ENCODE measurements around the gene ADORA2A. TPM values are rescaled to one million over a fixed set of nuclear protein-coding genes. Genes with fewer than 3 reads are reported as not detected.

The ADORA2A gene
- total RNA-seq, 1 donor from 2014 or later = 20.2 TPM

DNA sequence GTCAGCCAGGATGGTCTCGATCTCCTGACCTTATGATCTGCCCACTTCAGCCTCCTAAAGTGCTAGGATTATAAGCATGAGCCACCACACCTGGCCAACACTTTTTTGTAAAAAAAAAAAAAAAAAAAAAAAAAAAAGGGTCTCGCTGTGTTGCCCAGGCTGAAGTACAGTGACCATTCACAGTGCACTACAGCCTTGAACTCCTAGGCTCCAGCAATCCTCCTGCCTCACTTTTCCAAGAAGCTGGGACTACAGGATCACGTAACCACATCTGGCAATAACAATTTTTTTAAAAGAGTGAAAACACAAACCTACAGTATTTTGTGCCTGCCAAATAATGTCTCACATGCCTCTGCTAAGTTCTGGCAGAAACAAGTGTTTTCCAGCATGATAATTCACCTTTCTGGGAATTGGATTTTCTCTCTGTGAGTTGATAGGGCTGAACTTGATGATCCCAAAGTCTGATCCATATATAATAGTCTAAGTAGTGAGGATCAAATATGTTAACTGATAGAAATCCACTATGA, 30.6 kb downstream of the ADORA2A start:
- Mint-ChIP-seq H3K9me3 (no peaks in the 10 kb centered on the region), H3K27me3 (ENCODE audit: low read depth) (no peaks in the 10 kb centered on the region), H3K4me3 (ENCODE audit: low read depth) (no peak overlapping the region), H3K4me1 (ENCODE audit: low read depth) (peaks cover 19% of the 10 kb centered on the region), H3K36me3 (ENCODE audit: low read depth) (no peaks in the 10 kb centered on the region), H3K27ac (no peak overlapping the region)
- intact Hi-C loops (cut with micrococcal nuclease) = no loop called here
- no peak for DNase-seq (ENCODE audit: low spot score)

DNA sequence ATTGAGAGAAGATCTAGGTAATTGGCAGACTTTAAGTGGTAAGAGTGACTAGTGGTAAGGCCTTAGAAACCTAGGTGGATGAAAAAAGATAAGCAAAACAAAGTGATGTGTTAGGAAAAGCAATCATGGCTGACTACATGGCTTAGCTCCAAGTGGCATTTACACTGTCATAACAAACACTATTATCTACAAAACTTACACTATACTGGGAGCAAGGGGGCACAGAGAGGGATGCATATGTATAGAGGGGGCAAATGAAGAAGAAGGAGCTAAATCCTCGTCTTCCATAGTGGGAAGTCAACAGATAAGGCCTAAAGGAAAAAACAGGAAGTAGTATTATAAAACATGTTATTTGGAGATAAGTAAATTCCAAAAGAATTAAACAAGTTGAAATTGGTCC, 32.5 kb downstream of the ADORA2A start:
- DNase-seq (ENCODE audit: low spot score) = no peak
- Mint-ChIP-seq H3K27ac (no peak overlapping the region), H3K9me3 (no peaks in the 10 kb centered on the region), H3K36me3 (ENCODE audit: low read depth) (no peaks in the 10 kb centered on the region), H3K4me3 (ENCODE audit: low read depth) (no peak overlapping the region), H3K4me1 (ENCODE audit: low read depth) (peaks cover 18% of the 10 kb centered on the region), H3K27me3 (ENCODE audit: low read depth) (no peaks in the 10 kb centered on the region)
- intact Hi-C loops (cut with micrococcal nuclease) = loop anchor here (2.0 kb wide), 1 partner anchor 27 kb away; no protein-coding TSS in a partner anchor

DNA sequence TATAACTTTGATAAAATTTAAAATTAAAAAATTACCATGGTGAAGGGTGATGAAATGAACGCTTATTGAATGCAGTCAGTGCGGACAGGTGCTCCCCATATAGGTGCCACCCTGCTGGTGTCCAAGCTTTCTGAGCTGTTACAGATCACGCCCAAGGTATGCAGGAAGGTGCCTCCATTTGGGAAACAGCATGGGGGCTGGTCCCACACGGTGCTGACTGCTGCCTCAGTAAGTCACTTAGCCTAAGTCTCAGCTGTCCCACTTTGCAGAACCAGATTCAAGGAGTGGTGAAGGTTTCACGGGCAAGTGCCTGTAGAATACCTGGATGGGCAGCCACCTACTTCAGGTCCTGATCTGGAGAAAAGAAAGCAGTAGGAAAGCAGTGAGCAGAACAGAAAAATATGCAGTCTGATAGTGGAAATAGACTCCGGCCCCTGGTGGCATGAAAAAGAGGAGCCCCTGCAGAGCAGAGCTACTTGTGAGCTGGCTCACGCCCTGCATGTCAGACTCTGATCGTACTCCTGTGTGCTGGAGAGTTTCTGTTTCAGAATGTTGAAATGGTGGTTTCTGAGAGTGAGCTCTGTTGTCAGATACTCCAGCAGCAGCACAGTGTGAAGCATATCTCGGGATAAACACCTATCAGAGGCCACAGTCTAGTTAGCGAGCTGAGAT, 33.2 kb downstream of the ADORA2A start:
- no peak for DNase-seq (ENCODE audit: low spot score)
- Mint-ChIP-seq H3K27ac (no peak overlapping the region), H3K36me3 (ENCODE audit: low read depth) (no peaks in the 10 kb centered on the region), H3K4me1 (ENCODE audit: low read depth) (peaks cover 21% of the 10 kb centered on the region), H3K4me3 (ENCODE audit: low read depth) (no peak overlapping the region), H3K9me3 (no peaks in the 10 kb centered on the region), H3K27me3 (ENCODE audit: low read depth) (no peaks in the 10 kb centered on the region)
- intact Hi-C loops (cut with micrococcal nuclease) = loop anchor here (2.0 kb wide), 1 partner anchor 26 kb away; no protein-coding TSS in a partner anchor

- no peaks in the 10 kb centered on the region for H3K9me3 Mint-ChIP-seq
- H3K36me3 Mint-ChIP-seq (ENCODE audit: low read depth) = no peaks in the 10 kb centered on the region
- no peak overlapping the region for H3K4me3 Mint-ChIP-seq (ENCODE audit: low read depth)
- no peaks in the 10 kb centered on the region for H3K27me3 Mint-ChIP-seq (ENCODE audit: low read depth)
- no peak overlapping the region for H3K27ac Mint-ChIP-seq
- intact Hi-C loops (cut with micrococcal nuclease) = no loop called here
- no peak for DNase-seq (ENCODE audit: low spot score)
- H3K4me1 Mint-ChIP-seq (ENCODE audit: low read depth) = peaks cover 23% of the 10 kb centered on the region
Observed at GRCh38 chr22:24463071-24463760, 35.8 kb downstream of the ADORA2A start.

- no peak overlapping the region for H3K4me3 Mint-ChIP-seq (ENCODE audit: low read depth)
- intact Hi-C loops (cut with micrococcal nuclease) = loop anchor here (5.0 kb wide), 1 partner anchor 33 kb away; no protein-coding TSS in a partner anchor
- H3K27ac Mint-ChIP-seq = no peak overlapping the region
Observed at GRCh38 chr22:24465566-24465965, 38.2 kb downstream of the ADORA2A start.

DNA sequence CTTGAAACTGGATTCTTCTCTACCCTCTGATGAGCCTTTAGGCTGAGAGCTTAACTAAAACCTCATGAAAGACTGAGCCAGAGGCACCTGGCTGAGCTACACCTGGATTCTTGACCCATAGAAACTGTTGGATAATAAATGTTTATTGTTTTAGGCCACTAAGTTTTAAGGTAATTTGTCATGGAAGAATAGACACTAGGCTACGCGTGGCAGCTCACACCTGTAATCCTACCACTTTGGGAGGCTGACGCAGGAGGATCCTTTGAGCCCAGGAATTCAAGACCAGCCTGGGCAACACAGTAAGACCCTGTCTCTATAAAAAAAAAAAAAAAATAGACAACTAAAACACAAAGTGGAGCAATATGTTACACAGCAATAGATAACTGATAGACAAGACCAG, 38.6 kb downstream of the ADORA2A start:
- Mint-ChIP-seq H3K27me3 (ENCODE audit: low read depth) (no peaks in the 10 kb centered on the region), H3K4me1 (ENCODE audit: low read depth) (peaks cover 8% of the 10 kb centered on the region), H3K9me3 (no peaks in the 10 kb centered on the region), H3K36me3 (ENCODE audit: low read depth) (no peaks in the 10 kb centered on the region), H3K4me3 (ENCODE audit: low read depth) (no peak overlapping the region), H3K27ac (no peak overlapping the region)
- intact Hi-C loops (cut with micrococcal nuclease) = loop anchor here (5.0 kb wide), 1 partner anchor 34 kb away; no protein-coding TSS in a partner anchor
- DNase-seq (ENCODE audit: low spot score) = no peak

More at GRCh38 chr22:24465566-24465965, 38.2 kb downstream of the ADORA2A start:
- Mint-ChIP-seq H3K27me3 (ENCODE audit: low read depth) (no peaks in the 10 kb centered on the region), H3K4me1 (ENCODE audit: low read depth) (peaks cover 12% of the 10 kb centered on the region), H3K9me3 (no peaks in the 10 kb centered on the region), H3K36me3 (ENCODE audit: low read depth) (no peaks in the 10 kb centered on the region)
- no peak for DNase-seq (ENCODE audit: low spot score)

- DNase-seq (ENCODE audit: low spot score) = no peak
- Mint-ChIP-seq H3K36me3 (ENCODE audit: low read depth) (no peaks in the 10 kb centered on the region), H3K27ac (no peak overlapping the region), H3K27me3 (ENCODE audit: low read depth) (no peaks in the 10 kb centered on the region), H3K9me3 (no peaks in the 10 kb centered on the region), H3K4me3 (ENCODE audit: low read depth) (no peak overlapping the region), H3K4me1 (ENCODE audit: low read depth) (peaks cover 6% of the 10 kb centered on the region)
- intact Hi-C loops (cut with micrococcal nuclease) = loop anchor here (5.0 kb wide), 1 partner anchor 35 kb away; no protein-coding TSS in a partner anchor
Observed at GRCh38 chr22:24466716-24467328, 39.4 kb downstream of the ADORA2A start.

GRCh38 chr22:24467340-24467739, 39.9 kb downstream of the ADORA2A start:
- no peaks in the 10 kb centered on the region for H3K27me3 Mint-ChIP-seq (ENCODE audit: low read depth)
- peaks cover 6% of the 10 kb centered on the region for H3K4me1 Mint-ChIP-seq (ENCODE audit: low read depth)
- H3K36me3 Mint-ChIP-seq (ENCODE audit: low read depth) = no peaks in the 10 kb centered on the region
- intact Hi-C loops (cut with micrococcal nuclease) = loop anchor here (5.0 kb wide), 1 partner anchor 35 kb away; no protein-coding TSS in a partner anchor
- DNase-seq (ENCODE audit: low spot score) = no peak
- no peak overlapping the region for H3K4me3 Mint-ChIP-seq (ENCODE audit: low read depth)
- no peaks in the 10 kb centered on the region for H3K9me3 Mint-ChIP-seq
- no peak overlapping the region for H3K27ac Mint-ChIP-seq

- intact Hi-C loops (cut with micrococcal nuclease) = no loop called here
- Mint-ChIP-seq H3K27ac (no peak overlapping the region), H3K4me3 (ENCODE audit: low read depth) (no peak overlapping the region), H3K27me3 (ENCODE audit: low read depth) (peaks cover 9% of the 10 kb centered on the region), H3K36me3 (ENCODE audit: low read depth) (no peaks in the 10 kb centered on the region), H3K9me3 (no peaks in the 10 kb centered on the region), H3K4me1 (ENCODE audit: low read depth) (no peaks in the 10 kb centered on the region)
- no peak for DNase-seq (ENCODE audit: low spot score)
Observed at GRCh38 chr22:24471570-24471969, 44.2 kb downstream of the ADORA2A start.

DNA sequence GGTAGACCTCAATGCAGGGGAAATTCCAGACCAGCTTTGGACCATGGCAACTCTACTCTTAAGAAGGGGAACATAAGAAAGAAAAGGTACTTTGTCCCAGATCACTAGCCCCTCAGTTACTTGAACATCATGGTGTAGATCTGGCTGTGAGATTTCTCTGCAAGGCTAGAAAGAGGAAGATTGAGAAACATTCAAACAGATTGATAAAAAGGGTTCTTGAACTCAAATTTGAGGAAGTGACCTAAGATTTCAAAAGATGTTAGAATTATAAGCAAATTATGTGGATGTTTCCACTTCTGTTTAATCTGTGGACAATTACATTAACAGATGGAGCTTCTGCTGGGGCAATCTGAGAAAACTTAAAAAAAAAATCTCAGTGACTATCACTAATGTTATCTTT, 45.9 kb downstream of the ADORA2A start:
- intact Hi-C loops (cut with micrococcal nuclease) = no loop called here
- Mint-ChIP-seq H3K9me3 (no peaks in the 10 kb centered on the region), H3K36me3 (ENCODE audit: low read depth) (no peaks in the 10 kb centered on the region), H3K4me1 (ENCODE audit: low read depth) (no peaks in the 10 kb centered on the region), H3K27ac (no peak overlapping the region), H3K27me3 (ENCODE audit: low read depth) (peaks cover 9% of the 10 kb centered on the region), H3K4me3 (ENCODE audit: low read depth) (no peak overlapping the region)
- no peak for DNase-seq (ENCODE audit: low spot score)

- H3K36me3 Mint-ChIP-seq (ENCODE audit: low read depth) = no peaks in the 10 kb centered on the region
- no peak overlapping the region for H3K27ac Mint-ChIP-seq
- H3K4me3 Mint-ChIP-seq (ENCODE audit: low read depth) = no peak overlapping the region
- H3K9me3 Mint-ChIP-seq = no peaks in the 10 kb centered on the region
- no peak for DNase-seq (ENCODE audit: low spot score)
- no peaks in the 10 kb centered on the region for H3K4me1 Mint-ChIP-seq (ENCODE audit: low read depth)
- intact Hi-C loops (cut with micrococcal nuclease) = no loop called here
- H3K27me3 Mint-ChIP-seq (ENCODE audit: low read depth) = peaks cover 11% of the 10 kb centered on the region
Observed at GRCh38 chr22:24474221-24474620, 46.8 kb downstream of the ADORA2A start.

- Mint-ChIP-seq H3K4me1 (ENCODE audit: low read depth) (no peaks in the 10 kb centered on the region), H3K27ac (no peak overlapping the region), H3K4me3 (ENCODE audit: low read depth) (no peak overlapping the region), H3K36me3 (ENCODE audit: low read depth) (no peaks in the 10 kb centered on the region), H3K27me3 (ENCODE audit: low read depth) (peaks cover 11% of the 10 kb centered on the region), H3K9me3 (no peaks in the 10 kb centered on the region)
- DNase-seq (ENCODE audit: low spot score) = no peak
- intact Hi-C loops (cut with micrococcal nuclease) = no loop called here
Observed at GRCh38 chr22:24474649-24475255, 47.4 kb downstream of the ADORA2A start.

Data from activated T-helper 2 cell treated with anti-CD3 and anti-CD28 coated beads, Interferon-gamma antibody, Interleukin-2, Interleukin-4, amounts not matched to agents 10 μg/mL and 5 μg/mL and 100 μg/mL, durations not matched to agents 14 hours and 24 hours and 36 hours (primary cell).